ENCODE results near the gene EDNRA. TPM values are rescaled to one million over a fixed set of nuclear protein-coding genes. Genes with fewer than 3 reads are reported as not detected.
"Not testable (repeated sequence)": the region's sequence is repeated elsewhere in the genome, so short reads cannot be mapped to it uniquely, and the experiment has no call there.

EDNRA gene
- total RNA-seq = under 1 TPM in 1 of 3 donors, not detected in 2; 0.25 TPM

DNA sequence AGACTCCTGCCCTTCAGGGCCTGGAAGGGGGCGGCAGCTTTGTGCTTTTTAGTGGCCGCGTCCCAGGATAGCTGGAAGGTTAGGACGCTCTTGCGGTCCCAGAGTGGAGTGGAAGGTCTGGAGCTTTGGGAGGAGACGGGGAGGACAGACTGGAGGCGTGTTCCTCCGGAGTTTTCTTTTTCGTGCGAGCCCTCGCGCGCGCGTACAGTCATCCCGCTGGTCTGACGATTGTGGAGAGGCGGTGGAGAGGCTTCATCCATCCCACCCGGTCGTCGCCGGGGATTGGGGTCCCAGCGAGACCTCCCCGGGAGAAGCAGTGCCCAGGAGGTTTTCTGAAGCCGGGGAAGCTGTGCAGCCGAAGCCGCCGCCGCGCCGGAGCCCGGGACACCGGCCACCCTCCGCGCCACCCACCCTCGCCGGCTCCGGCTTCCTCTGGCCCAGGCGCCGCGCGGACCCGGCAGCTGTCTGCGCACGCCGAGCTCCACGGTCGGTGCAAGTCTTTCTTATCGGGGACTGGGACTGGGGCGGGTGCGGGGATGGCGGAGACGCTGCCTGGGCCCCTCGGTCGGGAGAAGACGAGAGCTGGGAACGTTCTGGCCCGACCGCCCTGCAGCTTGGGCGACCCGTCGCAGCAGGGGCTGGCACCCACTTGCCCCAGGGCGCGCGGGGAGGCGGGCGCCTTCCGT is at the start of gene EDNRA:
Gene EDNRA (plus strand): TSS at position 207 of the 686 bp plus-strand sequence. CDS start 4,585 bp downstream, outside the sequence.
- Mint-ChIP-seq H3K4me1 (ENCODE audit: low read depth) (no peaks in the 10 kb centered on the region), H3K4me3 (no peak within 1 kb of the TSS), H3K27me3 (ENCODE audit: low read depth) (peaks cover 32% of the 10 kb centered on the region), H3K36me3 (ENCODE audit: insufficient read depth) (no peaks in the 10 kb centered on the region), H3K9me3 (no peaks in the 10 kb centered on the region)
- ATAC-seq = no peak
- no peak for DNase-seq

DNA sequence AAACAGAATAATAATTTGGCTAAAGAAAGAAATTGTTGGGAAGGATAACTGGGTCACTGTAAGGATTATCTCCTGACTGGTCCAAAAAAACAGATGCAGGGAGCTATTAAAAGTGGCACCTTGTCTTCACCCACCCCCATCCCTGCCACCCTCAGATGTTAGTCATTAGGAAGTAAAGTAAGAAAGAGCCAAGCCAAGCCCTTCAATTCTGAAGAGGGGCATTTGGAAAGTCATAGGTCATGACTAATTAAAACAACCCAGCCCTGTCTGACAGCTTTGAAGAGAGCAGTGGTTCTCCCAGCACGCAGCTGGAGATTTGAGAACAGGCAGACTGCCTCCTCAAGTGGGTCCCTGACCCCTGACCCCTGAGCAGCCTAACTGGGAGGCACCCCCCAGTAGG is 46.5 kb upstream of the EDNRA start:
- H3K4me1 Mint-ChIP-seq (ENCODE audit: low read depth); DNase-seq; H3K27me3 Mint-ChIP-seq (ENCODE audit: low read depth); ATAC-seq; H3K4me3 Mint-ChIP-seq; H3K9me3 Mint-ChIP-seq; H3K36me3 Mint-ChIP-seq (ENCODE audit: insufficient read depth): not testable (repeated sequence)

DNA sequence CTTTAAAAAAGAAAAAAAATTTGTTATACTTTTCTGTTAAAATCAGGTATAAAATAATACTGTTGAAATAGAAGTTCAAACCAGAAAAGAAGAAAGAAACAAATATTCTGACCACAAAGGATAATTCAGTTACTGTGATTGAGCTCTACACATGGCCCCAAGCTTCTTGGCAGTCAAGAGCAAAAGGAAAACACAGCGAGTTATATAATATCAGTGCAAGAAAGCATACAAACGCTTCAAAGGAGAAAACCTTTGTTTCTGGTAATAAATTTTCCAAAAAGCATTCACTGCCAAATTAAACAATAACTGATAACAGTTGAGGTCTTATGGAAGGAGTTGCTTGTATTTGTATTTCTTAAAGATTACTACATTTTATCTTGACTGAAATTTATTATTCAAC is 40.5 kb upstream of the EDNRA start:
- no peaks in the 10 kb centered on the region for H3K4me1 Mint-ChIP-seq (ENCODE audit: low read depth)
- DNase-seq (no peak), ATAC-seq (no peak)
- peaks cover 9% of the 10 kb centered on the region for H3K9me3 Mint-ChIP-seq
- no peak overlapping the region for H3K4me3 Mint-ChIP-seq
- H3K27me3 Mint-ChIP-seq (ENCODE audit: low read depth) = no peaks in the 10 kb centered on the region
- no peaks in the 10 kb centered on the region for H3K36me3 Mint-ChIP-seq (ENCODE audit: insufficient read depth)

DNA sequence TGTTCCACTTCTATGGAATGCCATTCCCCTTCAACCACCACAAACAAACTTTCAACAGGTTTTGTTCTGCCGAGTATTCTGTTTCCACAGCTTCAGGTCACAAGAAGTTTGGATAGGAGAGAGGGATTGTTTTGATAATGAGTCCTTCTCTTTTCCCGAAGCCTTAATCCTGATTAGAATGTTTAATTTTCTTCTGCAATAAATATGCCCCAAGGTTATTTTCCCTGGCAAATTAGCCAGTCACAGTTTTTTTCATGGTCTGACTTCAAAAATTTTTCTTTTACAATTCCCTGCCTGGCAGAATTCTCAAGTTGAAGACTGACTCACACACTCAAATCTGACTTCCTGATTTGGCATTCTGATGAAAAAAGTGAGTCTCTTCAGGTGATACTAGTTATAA is 33.1 kb upstream of the EDNRA start:
- Mint-ChIP-seq H3K4me1 (ENCODE audit: low read depth) (no peaks in the 10 kb centered on the region), H3K36me3 (ENCODE audit: insufficient read depth) (no peaks in the 10 kb centered on the region), H3K9me3 (peaks cover 5% of the 10 kb centered on the region), H3K4me3 (no peak overlapping the region), H3K27me3 (ENCODE audit: low read depth) (peaks cover 1% of the 10 kb centered on the region)
- DNase-seq (no peak), ATAC-seq (no peak)

DNA sequence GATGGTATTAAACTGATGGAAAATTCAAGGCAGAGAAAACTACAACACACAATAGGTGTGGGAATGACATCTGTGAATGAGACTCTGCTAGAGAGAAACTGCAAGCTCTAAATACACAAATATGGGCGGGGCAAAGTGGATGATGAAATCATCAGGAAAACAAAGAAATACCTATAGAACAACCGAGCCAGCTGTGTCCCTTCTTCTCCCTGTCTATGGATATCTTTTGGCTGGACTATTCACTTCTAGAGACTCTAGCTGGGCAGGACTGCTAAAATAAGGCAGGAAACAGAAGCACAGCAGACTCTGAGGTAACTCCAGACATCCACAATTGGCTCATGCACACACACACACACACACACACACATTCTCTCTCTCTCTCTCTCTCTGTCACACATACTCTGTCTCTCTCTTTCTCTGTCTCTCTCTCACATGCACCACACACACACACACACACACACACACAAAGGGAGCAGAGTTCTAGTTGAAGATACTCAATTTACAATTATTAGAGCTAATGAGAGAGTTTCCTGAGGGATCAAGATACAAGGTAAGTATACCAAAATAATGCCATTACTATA is 27.2 kb upstream of the EDNRA start:
- Mint-ChIP-seq H3K36me3 (ENCODE audit: insufficient read depth) (no peaks in the 10 kb centered on the region), H3K27me3 (ENCODE audit: low read depth) (peaks cover 1% of the 10 kb centered on the region), H3K4me1 (ENCODE audit: low read depth) (no peaks in the 10 kb centered on the region), H3K4me3 (no peak overlapping the region), H3K9me3 (no peaks in the 10 kb centered on the region)
- ATAC-seq (no peak), DNase-seq (no peak)

DNA sequence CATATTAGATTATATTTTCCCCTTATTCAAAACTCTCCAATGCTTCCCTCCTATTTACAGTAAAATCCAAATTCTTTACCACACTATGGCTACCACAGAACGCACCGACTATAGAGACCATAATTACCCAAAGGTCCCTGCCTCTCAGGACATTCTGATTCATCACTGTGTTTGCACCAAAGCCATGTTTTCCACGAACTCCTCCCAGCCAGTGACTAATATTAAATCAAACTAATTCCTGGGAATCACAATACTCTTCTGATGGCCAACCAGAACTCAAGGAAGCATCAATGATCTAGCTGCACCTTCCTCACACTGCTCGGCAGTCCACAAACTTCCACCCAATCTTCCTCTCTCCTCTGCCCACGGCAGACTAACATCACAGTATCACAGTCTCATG is 24.2 kb upstream of the EDNRA start:
- Mint-ChIP-seq H3K4me1 (ENCODE audit: low read depth) (no peaks in the 10 kb centered on the region), H3K4me3 (no peak overlapping the region), H3K27me3 (ENCODE audit: low read depth) (no peaks in the 10 kb centered on the region), H3K9me3 (no peaks in the 10 kb centered on the region), H3K36me3 (ENCODE audit: insufficient read depth) (no peaks in the 10 kb centered on the region)
- ATAC-seq = no peak
- no peak for DNase-seq

DNA sequence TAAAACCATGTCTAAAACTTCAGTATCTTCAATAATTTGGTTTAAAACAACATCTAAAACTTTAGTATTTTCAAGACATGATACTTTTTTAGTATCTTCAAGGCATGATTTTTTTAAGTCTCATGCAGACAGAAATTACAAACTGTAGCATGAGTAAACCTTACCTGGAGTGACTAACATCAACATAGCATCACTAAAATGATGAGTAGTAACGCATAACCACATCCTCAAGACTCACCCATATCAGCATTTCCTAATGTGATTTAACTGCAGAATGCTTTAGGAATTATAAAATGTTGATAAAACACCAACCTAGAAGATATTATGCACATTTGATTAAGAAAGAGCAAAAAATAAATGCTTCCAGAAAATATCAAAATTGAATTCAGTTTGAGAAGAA is 19.7 kb upstream of the EDNRA start:
- Mint-ChIP-seq H3K27me3 (ENCODE audit: low read depth) (no peaks in the 10 kb centered on the region), H3K36me3 (ENCODE audit: insufficient read depth) (no peaks in the 10 kb centered on the region), H3K9me3 (peaks cover 5% of the 10 kb centered on the region), H3K4me3 (no peak overlapping the region), H3K4me1 (ENCODE audit: low read depth) (no peaks in the 10 kb centered on the region)
- DNase-seq (no peak), ATAC-seq (no peak)

DNA sequence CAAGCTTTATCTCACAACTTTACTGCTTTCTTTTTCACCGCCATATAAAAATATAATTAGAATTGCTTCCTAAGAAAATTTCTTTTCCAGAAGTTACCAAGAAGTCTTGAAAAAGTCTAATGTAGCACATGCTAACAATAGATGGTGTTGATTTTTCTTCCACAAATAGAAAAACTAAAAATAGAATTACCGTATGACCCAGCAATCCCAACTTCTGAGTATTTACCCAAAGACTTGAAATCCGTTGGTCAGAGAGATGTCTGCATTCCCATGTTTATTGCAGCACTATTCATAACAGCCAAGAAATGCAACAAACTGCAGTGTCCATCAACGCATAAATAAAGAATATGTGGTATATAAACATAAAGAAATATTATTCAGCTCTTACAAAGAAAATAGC is 17.8 kb upstream of the EDNRA start:
- DNase-seq (no peak), ATAC-seq (no peak)
- Mint-ChIP-seq H3K4me3 (no peak overlapping the region), H3K27me3 (ENCODE audit: low read depth) (no peaks in the 10 kb centered on the region), H3K4me1 (ENCODE audit: low read depth) (no peaks in the 10 kb centered on the region), H3K9me3 (peaks cover 5% of the 10 kb centered on the region), H3K36me3 (ENCODE audit: insufficient read depth) (no peaks in the 10 kb centered on the region)

DNA sequence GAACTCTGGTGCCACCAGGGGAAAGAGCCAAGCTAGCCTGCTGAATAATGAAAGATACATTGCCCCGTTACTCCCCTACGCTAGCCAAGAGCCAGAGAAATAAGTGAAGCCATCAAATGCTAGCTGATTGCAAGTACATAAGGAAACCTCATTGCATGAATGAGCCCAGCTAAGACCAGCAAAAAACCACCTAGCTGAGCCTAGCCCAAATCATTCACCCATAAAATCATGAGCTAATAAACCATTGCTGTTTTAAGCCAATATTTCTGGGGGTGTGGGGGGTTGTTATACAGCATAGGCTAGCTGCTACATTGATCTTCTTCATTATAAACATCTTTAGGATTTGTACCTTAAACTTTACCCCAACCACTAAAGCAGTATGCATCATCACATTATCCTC is 15.4 kb upstream of the EDNRA start:
- Mint-ChIP-seq H3K4me1 (ENCODE audit: low read depth) (no peaks in the 10 kb centered on the region), H3K9me3 (peaks cover 5% of the 10 kb centered on the region)
- ATAC-seq = no peak

DNA sequence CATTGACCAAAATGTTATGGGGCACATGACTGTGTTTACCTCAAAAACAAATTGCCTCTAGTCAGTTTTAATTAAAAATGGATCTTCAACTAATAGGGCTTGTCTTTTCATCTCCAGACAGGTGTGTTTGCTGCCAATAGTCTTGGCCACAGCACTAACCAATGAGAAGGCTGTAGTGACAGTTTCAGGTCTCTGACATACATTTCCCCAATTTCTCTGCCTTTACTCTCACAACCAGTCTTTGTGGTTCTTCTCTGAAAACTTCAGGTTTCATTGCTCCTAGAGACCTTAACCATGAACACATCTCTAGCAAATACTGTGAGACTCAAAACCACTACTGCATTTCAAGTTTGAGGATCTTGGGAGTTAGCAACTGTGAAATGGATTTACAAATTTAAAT is 3.5 kb upstream of the EDNRA start:
- ATAC-seq = no peak
- Mint-ChIP-seq H3K4me3 (no peak overlapping the region), H3K27me3 (ENCODE audit: low read depth) (peaks cover 30% of the 10 kb centered on the region), H3K36me3 (ENCODE audit: insufficient read depth) (no peaks in the 10 kb centered on the region), H3K4me1 (ENCODE audit: low read depth) (no peaks in the 10 kb centered on the region), H3K9me3 (no peaks in the 10 kb centered on the region)
- no peak for DNase-seq

More for the DNA sequence above, 15.4 kb upstream of the EDNRA start:
- no peaks in the 10 kb centered on the region for H3K36me3 Mint-ChIP-seq (ENCODE audit: insufficient read depth)
- peaks cover 3% of the 10 kb centered on the region for H3K27me3 Mint-ChIP-seq (ENCODE audit: low read depth)
- no peak overlapping the region for H3K4me3 Mint-ChIP-seq
- DNase-seq = no peak

DNA sequence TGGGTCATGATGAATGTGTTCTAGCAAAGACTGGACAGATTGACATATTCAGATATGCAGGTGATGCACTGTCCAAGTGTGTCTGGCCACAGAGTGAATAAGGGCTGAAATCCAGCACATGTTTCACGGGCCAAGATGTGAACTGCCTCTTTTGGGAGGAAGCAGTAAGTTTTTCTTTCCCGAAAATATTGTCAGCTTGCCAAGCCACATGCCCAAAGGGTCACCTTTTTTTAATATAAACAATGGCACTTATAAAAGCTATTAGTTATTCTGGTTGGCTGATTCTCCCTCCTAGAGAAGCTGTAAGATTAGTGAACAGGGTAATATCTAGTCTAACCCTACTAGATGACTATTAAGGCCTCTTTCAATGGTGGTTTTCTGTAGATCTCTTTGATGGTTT is 1.5 kb upstream of the EDNRA start:
- Mint-ChIP-seq H3K9me3 (no peaks in the 10 kb centered on the region), H3K4me1 (ENCODE audit: low read depth) (no peaks in the 10 kb centered on the region), H3K27me3 (ENCODE audit: low read depth) (peaks cover 36% of the 10 kb centered on the region), H3K4me3 (no peak overlapping the region), H3K36me3 (ENCODE audit: insufficient read depth) (no peaks in the 10 kb centered on the region)
- ATAC-seq (no peak), DNase-seq (no peak)

DNA sequence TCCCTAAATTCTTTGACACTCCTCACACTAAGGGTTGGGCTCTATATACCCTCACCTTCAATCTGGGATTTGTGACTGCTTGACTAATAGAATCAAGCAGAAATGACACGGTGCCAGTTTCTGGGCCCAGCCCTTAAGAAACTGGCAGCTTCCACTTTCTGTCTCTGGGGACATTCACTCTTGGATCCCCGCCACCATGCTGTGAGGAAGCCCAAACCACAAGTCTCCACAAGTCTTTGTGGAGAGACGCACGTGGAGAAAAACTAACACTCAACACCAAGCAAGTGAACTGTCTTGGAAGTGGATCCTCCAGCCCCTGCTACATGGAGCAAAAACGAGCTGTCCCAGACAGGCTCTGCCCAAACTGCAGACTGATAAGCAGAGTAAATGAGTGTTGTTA is 1.1 kb upstream of the EDNRA start:
- no peak for ATAC-seq
- H3K9me3 Mint-ChIP-seq = no peaks in the 10 kb centered on the region

DNA sequence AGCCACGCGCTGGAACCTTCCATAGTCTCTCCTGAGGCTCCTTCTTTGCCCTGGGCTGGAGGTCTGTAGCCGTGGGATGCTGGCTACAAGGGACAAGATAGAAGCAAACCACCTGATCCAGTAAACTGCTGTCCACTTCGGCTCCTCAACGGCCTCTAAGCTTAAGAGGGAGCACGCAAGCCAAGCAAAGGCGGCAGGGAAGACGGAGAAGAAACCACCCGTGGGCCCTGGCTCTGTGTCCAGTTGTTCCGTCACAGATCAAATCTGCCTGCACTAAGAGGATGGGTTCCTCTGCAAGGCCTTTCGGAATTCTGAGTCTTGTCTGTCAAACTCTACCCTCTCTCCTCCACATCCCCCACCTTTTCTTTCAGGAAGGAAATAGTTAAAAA is 401 bp upstream of the EDNRA start:
- Mint-ChIP-seq H3K36me3 (ENCODE audit: insufficient read depth) (no peaks in the 10 kb centered on the region), H3K4me1 (ENCODE audit: low read depth) (no peaks in the 10 kb centered on the region), H3K27me3 (ENCODE audit: low read depth) (peaks cover 33% of the 10 kb centered on the region), H3K4me3 (no peak overlapping the region), H3K9me3 (no peaks in the 10 kb centered on the region)
- DNase-seq = no peak
- ATAC-seq = no peak

More for the DNA sequence above, 1.1 kb upstream of the EDNRA start:
- Mint-ChIP-seq H3K27me3 (ENCODE audit: low read depth) (peaks cover 36% of the 10 kb centered on the region), H3K4me1 (ENCODE audit: low read depth) (no peaks in the 10 kb centered on the region), H3K4me3 (no peak overlapping the region), H3K36me3 (ENCODE audit: insufficient read depth) (no peaks in the 10 kb centered on the region)
- no peak for DNase-seq

DNA sequence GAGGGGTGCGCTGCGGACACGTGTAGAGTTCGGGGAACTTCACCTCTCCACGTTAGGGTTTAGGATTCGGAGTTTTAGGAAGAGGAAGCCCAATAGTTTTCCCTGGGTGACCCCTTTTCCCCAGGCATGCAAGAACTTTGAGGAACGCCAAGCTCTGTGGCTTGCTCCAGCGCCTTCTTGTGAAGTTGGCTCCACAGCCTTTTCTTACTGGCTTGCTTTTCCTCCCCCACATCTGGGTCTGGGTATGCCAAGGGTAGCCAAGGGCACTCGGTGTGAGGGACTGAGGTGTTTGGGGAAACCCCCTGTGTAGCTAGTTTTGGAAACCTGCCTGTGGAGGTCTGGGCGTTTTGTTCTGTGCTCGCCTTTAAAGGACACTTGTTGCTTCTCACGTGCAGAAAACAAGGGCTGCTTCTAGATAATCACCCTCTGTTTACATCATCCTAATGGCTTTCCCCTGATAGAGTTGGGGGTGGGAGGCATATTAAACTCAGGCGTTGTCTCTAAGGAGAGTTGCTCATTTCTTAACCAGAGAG is 746 bp downstream of the EDNRA start:
- Mint-ChIP-seq H3K4me3 (no peak overlapping the region), H3K9me3 (no peaks in the 10 kb centered on the region), H3K36me3 (ENCODE audit: insufficient read depth) (no peaks in the 10 kb centered on the region), H3K27me3 (ENCODE audit: low read depth) (peaks cover 32% of the 10 kb centered on the region), H3K4me1 (ENCODE audit: low read depth) (no peaks in the 10 kb centered on the region)
- no peak for DNase-seq
- no peak for ATAC-seq

DNA sequence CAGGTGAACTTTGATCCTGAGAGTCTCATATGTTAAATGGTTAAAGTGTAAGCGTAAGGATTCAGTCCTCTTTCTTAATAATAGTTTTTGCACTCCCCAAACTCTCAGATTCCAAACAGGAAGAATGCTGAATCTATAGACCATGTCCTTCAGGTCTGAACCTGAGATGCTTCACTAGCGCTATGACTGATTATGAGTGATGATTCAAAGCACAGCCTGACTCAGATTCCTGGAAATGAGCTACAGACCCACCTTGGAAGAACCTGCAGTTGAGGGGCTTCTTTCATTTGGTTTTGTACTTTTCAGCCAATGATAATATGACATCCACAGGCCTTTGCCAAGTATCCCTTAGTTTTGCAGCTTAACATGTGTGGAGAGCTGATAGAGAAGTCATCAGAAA is 1.4 kb downstream of the EDNRA start:
- peaks cover 32% of the 10 kb centered on the region for H3K27me3 Mint-ChIP-seq (ENCODE audit: low read depth)
- H3K4me3 Mint-ChIP-seq = no peak overlapping the region
- no peaks in the 10 kb centered on the region for H3K9me3 Mint-ChIP-seq
- no peak for DNase-seq
- no peaks in the 10 kb centered on the region for H3K4me1 Mint-ChIP-seq (ENCODE audit: low read depth)
- ATAC-seq = no peak
- no peaks in the 10 kb centered on the region for H3K36me3 Mint-ChIP-seq (ENCODE audit: insufficient read depth)
